Stimulated activated CD8-positive, alpha-beta memory T cell treated with anti-CD3 and anti-CD28 coated beads, Interleukin-12 subunit alpha, Interleukin-12 subunit beta, amount 100 ng/mL, for 24 hours (primary cell): ENCODE data around the gene RAPGEF2.
"Not testable (repeated sequence)": the region's sequence is repeated elsewhere in the genome, so short reads cannot be mapped to it uniquely, and the experiment has no call there.

Experiments used
- DNase-seq: peaks from one replicate; pipeline ENCODE4 v3.0.0-alpha.2; 2020; ENCODE audit errors: extremely low read depth

RAPGEF2 gene

GRCh38 chr4:159137176-159137575 is 34.3 kb downstream of the RAPGEF2 start:
- no peak for DNase-seq

DNA sequence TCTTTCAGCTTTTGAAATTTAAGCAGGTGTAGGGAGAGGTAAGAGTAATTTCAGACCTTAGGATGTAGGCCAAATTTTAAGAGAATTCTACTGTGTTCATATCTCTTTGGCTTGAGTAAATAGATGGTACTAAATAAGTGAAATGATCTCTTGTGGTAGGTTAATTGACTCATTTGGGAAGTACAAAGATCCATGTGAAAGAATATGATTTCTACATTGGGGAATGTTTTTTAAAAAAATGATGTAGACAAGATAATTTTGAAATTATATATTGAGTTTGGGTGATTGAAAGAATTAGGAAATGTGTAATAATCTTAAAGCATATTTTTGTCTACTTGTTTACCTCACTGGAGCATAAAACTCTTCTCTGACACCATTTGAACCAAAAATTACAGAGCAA is 35.6 kb downstream of the RAPGEF2 start:
- DNase-seq, result no peak

DNA sequence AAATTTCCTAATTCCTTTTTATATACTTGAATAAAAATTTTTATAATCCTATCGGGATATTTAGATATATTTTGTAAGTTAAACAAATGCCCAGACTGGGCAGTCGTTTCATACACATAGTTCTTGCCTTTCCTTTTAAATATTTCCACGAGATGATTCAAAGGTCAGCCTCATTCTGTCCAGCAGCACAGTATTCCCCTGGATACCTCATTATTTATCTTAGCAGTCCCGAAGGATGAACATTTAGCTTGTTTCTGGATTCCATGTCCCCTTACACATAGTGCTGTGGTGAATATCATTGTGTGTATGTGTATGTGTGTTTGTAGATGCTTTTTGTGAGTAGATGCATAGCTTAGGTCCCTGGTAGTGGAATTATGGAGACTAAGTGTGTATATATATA is 38.3 kb downstream of the RAPGEF2 start:
- no peak for DNase-seq

DNA sequence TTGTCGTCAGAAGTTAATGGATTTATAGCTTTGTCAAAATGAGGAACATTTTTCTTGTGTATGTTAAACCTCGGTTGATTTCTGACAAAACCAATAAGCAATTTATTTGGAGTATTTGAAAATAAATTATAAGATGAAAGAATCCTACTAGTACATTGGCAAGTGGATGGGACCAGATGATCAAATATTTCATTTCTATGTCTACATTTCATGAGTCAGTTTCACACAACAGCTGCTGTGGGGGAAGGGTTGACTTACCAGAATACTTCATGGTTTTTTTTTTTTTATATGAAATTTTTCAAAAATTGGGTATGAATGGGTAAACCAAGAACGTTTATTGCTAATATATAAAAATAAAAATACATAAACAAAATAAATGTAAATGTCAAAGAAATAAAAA is 39.4 kb downstream of the RAPGEF2 start:
- DNase-seq, result no peak

- DNase-seq, result no peak
Measured at GRCh38 chr4:159142681-159143384, 40.0 kb downstream of the RAPGEF2 start.

DNA sequence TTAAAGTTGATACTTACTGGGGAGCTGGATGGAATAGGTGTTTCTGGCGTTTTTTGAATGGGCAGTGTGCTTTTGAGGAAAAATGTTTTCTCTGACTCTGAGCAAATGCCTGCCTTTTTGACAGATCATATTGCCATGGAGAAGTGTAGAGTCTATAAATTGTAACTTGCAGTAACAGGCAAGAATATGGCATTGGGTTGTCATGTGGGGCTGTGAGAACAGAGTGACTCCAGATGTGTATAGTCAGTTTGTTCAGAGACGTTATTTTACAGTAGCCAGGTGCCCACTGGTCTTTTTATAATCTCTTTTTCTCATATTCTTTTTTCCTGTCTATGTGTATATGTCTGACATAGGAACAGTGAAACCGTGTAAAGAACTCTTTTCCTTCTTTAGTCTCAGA is 40.8 kb downstream of the RAPGEF2 start:
- no peak for DNase-seq

GRCh38 chr4:159144112-159144694 is 41.3 kb downstream of the RAPGEF2 start:
- no peak for DNase-seq

DNA sequence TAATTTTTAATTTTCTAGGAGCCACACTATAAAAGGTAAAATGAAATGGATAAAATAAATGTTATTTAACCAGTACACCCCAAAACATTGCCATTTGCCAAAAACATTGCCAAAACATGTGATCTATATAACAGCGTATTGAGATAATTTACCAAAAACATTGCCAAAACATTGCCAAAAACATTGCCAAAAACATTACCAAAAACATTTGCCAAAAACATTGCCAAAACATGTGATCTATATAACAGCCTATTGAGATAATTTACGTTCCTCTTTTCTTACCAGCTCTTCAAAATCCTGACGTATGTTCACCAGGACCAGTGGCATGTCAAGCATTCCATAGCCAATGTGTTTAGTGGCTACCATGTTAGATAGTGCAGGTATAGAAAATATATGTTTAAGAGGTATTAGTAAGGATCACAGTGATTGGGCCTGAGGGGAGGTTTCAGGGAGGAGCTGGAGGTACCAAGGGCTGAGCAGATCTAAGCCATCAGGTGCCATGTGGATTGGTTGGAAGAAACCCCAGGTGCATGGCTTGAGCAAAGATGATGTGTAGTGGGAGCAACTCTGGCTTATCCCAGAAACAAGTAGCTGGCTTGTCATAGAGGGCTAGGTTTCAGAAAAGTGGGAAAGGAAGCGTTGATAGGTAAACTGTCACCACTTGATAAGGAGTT is 42.6 kb downstream of the RAPGEF2 start:
- no peak for DNase-seq

DNA sequence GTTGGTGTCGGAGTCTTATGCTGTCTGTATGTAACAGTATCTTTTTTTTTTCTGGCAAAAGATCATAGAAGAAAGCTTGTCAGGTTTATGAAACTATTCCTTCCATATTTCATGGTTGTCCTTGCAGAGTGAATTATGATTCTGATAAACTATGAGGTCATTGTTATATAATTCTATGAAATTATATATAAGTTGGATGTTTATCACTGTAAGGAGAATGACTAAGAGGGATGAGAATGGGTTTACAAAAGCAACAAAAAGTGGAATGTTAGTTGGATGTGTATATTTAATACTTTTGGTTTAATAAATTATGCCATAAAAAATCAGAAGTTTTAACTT is 43.1 kb downstream of the RAPGEF2 start:
- DNase-seq, result no peak

DNA sequence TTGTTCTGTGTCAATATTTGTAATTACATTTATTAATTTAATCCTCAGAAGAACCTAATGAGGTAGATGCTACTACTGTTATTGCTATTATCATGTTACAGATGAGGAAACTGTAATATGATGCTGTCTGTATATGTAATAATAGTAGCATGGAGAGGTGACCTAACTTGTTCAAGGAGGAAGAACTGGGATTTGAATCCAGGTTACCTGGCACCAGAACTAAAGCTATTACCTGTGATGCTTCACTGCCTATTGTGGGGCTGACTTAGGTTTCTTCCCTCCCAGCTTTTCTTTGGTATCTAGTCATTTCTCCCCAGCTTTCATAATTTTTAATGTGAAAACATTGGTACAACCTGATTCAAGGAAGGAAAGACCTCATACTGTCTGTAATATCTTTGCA is 43.6 kb downstream of the RAPGEF2 start:
- no peak for DNase-seq

DNA sequence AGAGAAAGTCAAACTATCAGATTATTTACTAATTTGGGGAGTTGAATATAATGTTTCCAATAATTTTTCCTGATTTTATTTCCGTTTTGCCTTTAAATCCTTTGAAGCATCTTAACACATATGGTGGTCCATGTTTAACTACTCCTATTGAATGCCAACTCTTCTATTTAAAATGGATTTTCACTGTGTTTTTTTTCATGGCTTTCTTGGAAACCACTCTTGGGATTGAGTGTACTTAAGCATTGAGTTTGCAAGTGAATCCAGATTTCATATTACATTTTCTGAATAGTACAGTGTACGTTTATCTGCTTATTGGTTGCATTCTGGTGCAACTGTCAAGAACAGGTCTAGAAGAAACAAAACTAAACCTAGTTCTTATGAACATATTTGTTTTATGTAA is 45.6 kb downstream of the RAPGEF2 start:
- no peak for DNase-seq

DNA sequence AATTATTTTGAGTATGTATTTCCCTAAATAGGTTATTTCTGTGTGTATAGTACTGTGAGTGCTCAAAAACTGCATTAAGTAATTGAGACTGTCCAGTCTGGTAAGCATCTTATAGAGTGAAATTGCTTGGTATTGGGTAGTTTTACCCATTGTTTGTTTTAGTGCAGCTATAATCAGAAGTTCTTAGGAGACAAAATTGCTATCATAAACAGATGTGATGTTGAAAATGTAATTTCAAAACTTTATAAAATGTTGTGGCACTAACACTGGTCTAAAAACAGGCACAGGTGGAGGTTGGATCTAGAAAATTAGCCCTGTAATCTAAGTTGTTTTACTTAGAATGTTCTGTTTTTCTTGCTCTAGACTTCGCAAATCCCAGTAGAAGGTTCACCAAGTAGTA is 46.8 kb downstream of the RAPGEF2 start:
- no peak for DNase-seq

DNA sequence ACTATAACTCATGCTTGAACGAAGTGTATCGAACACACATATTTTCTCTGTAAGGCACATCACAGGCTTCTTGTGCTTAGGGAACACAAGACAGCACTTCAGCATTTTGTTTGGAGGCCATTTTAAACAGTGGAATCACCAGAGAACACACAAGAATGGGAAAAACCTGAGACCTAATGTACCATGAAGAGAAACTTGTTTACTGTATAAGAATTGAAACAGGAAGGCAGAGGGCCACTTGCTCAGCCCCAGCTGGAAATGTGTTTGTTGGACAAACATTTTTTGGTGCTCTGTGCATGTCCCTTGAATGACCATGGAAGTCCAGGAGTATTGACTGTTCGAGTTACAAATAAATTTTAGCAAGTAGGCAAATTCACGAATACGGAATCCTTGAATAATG is 47.5 kb downstream of the RAPGEF2 start:
- no peak for DNase-seq

DNA sequence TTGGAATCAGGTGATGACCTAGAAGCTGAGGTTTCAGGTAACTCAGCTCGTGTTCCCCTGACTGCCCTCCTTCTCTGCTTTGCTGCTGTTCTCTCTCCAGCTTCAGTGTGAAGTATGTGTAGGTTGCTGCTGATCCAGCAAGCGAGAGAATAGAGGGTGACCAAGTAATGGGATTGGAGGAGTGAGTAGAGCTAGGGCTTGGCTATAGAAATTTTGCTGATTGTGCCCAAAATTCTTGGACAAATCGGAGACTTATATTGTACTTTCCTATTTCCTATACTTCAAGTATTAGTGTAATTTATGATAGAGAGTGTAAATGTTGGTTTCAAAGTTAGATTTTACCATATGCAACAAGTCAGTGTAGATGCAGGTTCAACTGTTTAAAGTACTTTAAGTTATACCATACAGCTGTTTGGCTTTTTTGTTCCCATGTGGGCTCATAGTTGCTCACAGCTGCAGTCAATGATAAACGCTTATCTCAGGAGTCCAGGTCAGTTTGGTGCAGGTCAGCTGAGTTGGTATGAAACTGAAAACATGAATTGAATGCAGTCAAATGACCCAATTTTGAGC is 48.0 kb downstream of the RAPGEF2 start:
- DNase-seq, result no peak

- DNase-seq, result no peak
Measured at GRCh38 chr4:159151689-159152088, 48.8 kb downstream of the RAPGEF2 start.

- no peak for DNase-seq
Measured at GRCh38 chr4:159152181-159152580, 49.3 kb downstream of the RAPGEF2 start.

DNA sequence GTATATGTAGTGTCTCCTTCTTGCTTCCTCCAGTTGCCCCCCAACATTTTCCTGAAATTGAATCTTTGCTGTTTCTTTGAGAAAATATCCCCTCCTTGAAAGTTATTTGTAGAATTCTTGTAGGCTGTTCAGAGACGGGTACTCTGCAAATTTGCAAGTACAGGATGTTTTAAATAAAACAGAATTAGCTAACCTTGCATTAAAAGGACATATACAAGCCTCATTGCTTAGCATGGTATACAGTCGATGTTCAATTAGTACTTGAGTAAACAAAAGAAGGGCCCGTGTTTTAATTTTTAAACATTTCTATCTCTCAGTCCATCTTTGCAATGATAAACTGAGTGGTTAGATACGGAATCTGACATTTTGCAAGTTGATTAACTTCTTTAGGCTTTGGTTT is 50.8 kb downstream of the RAPGEF2 start:
- no peak for DNase-seq

- no peak for DNase-seq
Measured at GRCh38 chr4:159155119-159155518, 52.2 kb downstream of the RAPGEF2 start.

- DNase-seq, result no peak
Measured at GRCh38 chr4:159158083-159158617, 55.3 kb downstream of the RAPGEF2 start.

DNA sequence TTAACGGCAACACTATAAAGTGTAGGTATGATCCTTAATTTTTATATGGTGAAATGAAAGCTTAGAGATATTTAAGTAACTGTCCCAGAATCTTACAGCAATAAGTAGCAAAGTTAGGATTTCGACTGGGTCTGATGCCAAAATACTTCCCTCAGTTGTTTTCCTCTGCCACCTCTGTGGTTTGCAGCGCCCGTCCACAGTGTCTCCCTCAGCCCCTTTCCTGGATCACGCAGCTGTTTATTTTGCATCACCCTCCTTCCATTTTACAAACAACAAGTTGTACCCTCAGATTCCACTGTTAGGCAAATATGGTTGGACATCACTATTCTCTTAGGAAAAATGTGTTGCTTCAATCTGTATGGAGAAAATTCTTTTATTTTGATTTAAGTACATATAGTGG is 56.1 kb downstream of the RAPGEF2 start:
- DNase-seq, result no peak

- no peak for DNase-seq
Measured at GRCh38 chr4:159159611-159160010, 56.7 kb downstream of the RAPGEF2 start.

- DNase-seq, result no peak
Measured at GRCh38 chr4:159160242-159160641, 57.4 kb downstream of the RAPGEF2 start.

DNA sequence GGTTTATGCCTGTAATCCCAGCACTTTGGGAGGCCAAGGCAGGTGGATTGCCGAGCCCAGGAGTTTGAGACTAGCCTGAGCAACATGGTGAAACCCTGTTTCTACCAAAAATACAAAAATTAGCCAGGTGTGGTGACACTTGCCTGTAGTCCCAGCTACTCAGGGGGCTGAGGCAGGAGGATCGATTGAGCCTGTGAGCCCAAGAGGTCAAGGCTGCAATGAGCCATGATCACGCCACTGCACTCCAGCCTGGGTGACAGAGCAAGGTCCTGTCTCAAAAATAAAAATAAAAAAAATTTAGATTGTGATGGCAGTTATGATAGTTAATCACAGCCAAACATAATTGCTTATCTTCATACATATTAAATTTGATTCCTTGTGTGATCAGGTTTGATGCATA is 58.6 kb downstream of the RAPGEF2 start:
- DNase-seq, result not testable (repeated sequence)
